IPS-15b (cell line): ENCODE measurements around the gene HIVEP3.

ENCODE experiments used
- H3K27me3 ChIP-seq: one replicate; pipeline ENCODE4 v1.6.1; 2013; ENCODE audit warnings: low read length; ENCODE audit not compliant: control insufficient read depth, insufficient read depth
- H3K36me3 ChIP-seq: one replicate; pipeline ENCODE4 v1.6.1; 2013; ENCODE audit warnings: low read length; ENCODE audit not compliant: control insufficient read depth, insufficient read depth
- H3K4me1 ChIP-seq: one replicate; pipeline ENCODE4 v1.6.1; 2013; ENCODE audit warnings: mild to moderate bottlenecking, low read length; ENCODE audit not compliant: control insufficient read depth, insufficient read depth
- H3K4me3 ChIP-seq: one replicate; pipeline ENCODE4 v1.5.1; 2013; ENCODE audit warnings: low read depth, low read length
- H3K9ac ChIP-seq: one replicate; pipeline ENCODE4 v1.6.1; 2013; ENCODE audit warnings: low read depth, mild to moderate bottlenecking, low read length
- H3K9me3 ChIP-seq: one replicate; pipeline ENCODE4 v1.6.1; 2013; ENCODE audit warnings: mild to moderate bottlenecking, low read length; ENCODE audit not compliant: control insufficient read depth, insufficient read depth

The HIVEP3 gene

DNA sequence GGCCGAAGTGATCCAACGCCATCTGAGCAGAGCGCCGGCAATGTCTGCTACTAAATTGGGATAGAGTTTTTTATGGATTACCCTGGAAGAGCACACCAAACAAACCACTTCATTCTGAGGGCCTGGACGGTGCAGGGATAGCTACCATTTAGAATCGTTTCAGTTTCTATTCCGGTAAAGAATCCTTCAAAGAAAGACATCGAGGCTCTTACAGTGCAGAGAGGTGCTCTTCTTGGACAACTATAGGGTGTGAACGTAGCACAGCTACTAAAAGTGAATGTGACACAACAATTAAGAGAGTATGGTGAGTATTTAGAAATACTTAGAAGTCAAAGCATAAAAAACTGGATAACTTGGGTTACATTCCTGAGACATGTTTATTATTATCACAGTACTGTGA is 16.1 kb downstream of the HIVEP3 start:
- H3K9ac ChIP-seq = no peak overlapping the region
- H3K36me3 ChIP-seq = no peaks in the 10 kb centered on the region
- no peak overlapping the region for H3K4me3 ChIP-seq
- peaks cover 3% of the 10 kb centered on the region for H3K4me1 ChIP-seq
- H3K9me3 ChIP-seq = no peaks in the 10 kb centered on the region
- H3K27me3 ChIP-seq = no peaks in the 10 kb centered on the region

DNA sequence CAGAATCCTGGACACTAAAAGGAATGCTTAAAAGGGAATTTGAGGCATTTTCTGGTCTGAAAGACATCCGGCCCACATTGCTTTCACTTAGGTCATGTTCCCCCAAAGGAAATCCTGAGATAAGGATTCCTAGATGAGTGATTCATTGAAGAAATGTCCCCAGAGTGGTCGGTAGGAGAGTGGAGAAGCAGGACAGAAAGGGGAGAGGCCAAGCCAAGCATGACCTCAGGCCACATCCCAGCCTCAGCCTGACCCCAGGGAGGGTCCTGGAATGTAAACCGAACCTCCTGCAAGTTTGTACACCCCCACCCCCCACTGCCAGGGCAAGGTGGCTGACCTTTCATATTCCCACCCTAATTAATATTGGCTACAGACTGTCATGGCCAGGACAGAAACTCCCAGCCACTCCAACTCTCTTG is 16.6 kb downstream of the HIVEP3 start:
- Histone ChIP-seq H3K27me3 (no peaks in the 10 kb centered on the region), H3K9ac (no peak overlapping the region), H3K9me3 (no peaks in the 10 kb centered on the region), H3K4me3 (no peak overlapping the region), H3K4me1 (peaks cover 3% of the 10 kb centered on the region), H3K36me3 (no peaks in the 10 kb centered on the region)

DNA sequence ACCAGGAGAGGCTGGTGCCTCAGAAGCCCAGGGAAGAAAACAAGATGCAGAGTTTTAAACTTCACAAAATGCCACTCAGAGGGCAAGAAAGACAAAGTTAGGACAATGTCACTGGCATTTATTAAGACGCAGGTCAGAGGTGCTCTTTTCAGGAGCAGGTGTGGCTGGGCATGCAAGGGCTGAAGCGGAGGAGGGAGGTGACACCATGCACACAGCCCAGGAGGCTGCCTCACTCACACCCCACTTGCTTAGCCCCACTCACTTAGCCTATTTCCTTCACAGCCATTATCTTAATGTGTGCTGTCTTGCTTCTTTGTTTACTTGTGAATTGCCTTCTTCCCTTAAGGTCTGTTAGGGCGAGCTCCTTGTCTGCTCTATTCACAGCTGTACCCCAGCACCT is 17.2 kb downstream of the HIVEP3 start:
- Histone ChIP-seq H3K4me1 (peaks cover 3% of the 10 kb centered on the region), H3K36me3 (no peaks in the 10 kb centered on the region), H3K9me3 (no peaks in the 10 kb centered on the region), H3K27me3 (no peaks in the 10 kb centered on the region), H3K9ac (no peak overlapping the region), H3K4me3 (no peak overlapping the region)

GRCh38 chr1:41900603-41901444 is 17.9 kb downstream of the HIVEP3 start:
- Histone ChIP-seq H3K27me3 (no peaks in the 10 kb centered on the region), H3K9me3 (no peaks in the 10 kb centered on the region), H3K9ac (no peak overlapping the region), H3K4me1 (peaks cover 3% of the 10 kb centered on the region), H3K4me3 (no peak overlapping the region), H3K36me3 (no peaks in the 10 kb centered on the region)

- H3K4me1 ChIP-seq = peaks cover 3% of the 10 kb centered on the region
- H3K36me3 ChIP-seq = no peaks in the 10 kb centered on the region
- H3K27me3 ChIP-seq = no peaks in the 10 kb centered on the region
- no peak overlapping the region for H3K9ac ChIP-seq
- no peak overlapping the region for H3K4me3 ChIP-seq
- no peaks in the 10 kb centered on the region for H3K9me3 ChIP-seq
Measured at GRCh38 chr1:41898191-41898713, 20.5 kb downstream of the HIVEP3 start.

- no peaks in the 10 kb centered on the region for H3K9me3 ChIP-seq
- no peak overlapping the region for H3K9ac ChIP-seq
- no peak overlapping the region for H3K4me3 ChIP-seq
- no peaks in the 10 kb centered on the region for H3K4me1 ChIP-seq
- H3K36me3 ChIP-seq = no peaks in the 10 kb centered on the region
- H3K27me3 ChIP-seq = no peaks in the 10 kb centered on the region
Measured at GRCh38 chr1:41895552-41895951, 23.2 kb downstream of the HIVEP3 start.

- Histone ChIP-seq H3K9ac (no peak overlapping the region), H3K4me3 (no peak overlapping the region), H3K4me1 (no peaks in the 10 kb centered on the region), H3K27me3 (no peaks in the 10 kb centered on the region), H3K9me3 (no peaks in the 10 kb centered on the region), H3K36me3 (no peaks in the 10 kb centered on the region)
Measured at GRCh38 chr1:41894808-41895483, 23.8 kb downstream of the HIVEP3 start.

GRCh38 chr1:41894101-41894807 is 24.5 kb downstream of the HIVEP3 start:
- Histone ChIP-seq H3K4me3 (no peak overlapping the region), H3K4me1 (no peaks in the 10 kb centered on the region), H3K36me3 (no peaks in the 10 kb centered on the region), H3K27me3 (no peaks in the 10 kb centered on the region), H3K9me3 (no peaks in the 10 kb centered on the region), H3K9ac (no peak overlapping the region)

DNA sequence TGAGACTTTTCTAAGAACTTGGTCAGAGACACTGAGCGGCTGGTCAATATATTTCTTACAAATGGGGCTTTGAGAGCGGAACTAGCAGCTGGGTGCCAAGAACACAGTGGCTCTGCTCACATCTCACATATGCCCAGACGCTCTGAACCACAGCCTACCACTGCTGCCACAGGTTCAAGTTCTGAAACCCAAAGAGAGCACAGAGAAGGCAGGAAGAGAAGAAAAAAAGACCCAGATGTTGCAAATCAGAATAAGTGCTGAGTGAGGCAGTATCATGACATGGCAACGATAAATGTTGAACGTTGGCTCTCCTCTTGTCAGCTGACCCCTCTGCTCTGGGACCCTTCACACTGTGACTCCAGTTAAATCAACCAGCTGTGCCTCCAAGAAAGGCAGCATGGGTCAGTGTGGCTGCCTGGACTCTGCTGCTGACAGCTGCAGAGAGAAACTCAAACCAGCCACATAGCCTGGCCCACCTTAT is 26.4 kb downstream of the HIVEP3 start:
- no peaks in the 10 kb centered on the region for H3K27me3 ChIP-seq
- H3K9ac ChIP-seq = no peak overlapping the region
- H3K4me1 ChIP-seq = no peaks in the 10 kb centered on the region
- no peaks in the 10 kb centered on the region for H3K36me3 ChIP-seq
- H3K4me3 ChIP-seq = no peak overlapping the region
- no peaks in the 10 kb centered on the region for H3K9me3 ChIP-seq

GRCh38 chr1:41891199-41891896 is 27.4 kb downstream of the HIVEP3 start:
- no peak overlapping the region for H3K9ac ChIP-seq
- H3K4me1 ChIP-seq = no peaks in the 10 kb centered on the region
- H3K9me3 ChIP-seq = no peaks in the 10 kb centered on the region
- H3K36me3 ChIP-seq = no peaks in the 10 kb centered on the region
- H3K27me3 ChIP-seq = no peaks in the 10 kb centered on the region
- H3K4me3 ChIP-seq = no peak overlapping the region

DNA sequence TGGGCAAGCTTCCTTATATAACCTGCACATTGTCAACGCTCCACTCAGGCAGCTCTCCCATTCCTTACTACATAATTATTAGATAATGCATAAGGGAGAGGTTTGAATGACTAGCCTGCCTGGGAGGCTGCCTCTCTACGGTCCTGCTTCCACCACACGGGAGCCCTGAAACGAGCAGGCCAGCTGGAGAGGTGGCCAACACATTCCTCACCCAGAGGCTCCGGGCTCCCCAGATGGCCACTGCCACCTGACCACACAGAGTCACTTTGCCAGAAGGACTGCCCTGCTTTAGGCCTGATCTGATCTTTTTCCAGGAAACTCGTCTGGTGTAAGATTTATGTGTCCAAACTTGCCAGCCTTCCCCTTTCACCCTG is 27.9 kb downstream of the HIVEP3 start:
- H3K9ac ChIP-seq = no peak overlapping the region
- H3K27me3 ChIP-seq = no peaks in the 10 kb centered on the region
- H3K36me3 ChIP-seq = no peaks in the 10 kb centered on the region
- no peaks in the 10 kb centered on the region for H3K9me3 ChIP-seq
- no peak overlapping the region for H3K4me3 ChIP-seq
- no peaks in the 10 kb centered on the region for H3K4me1 ChIP-seq
